ENCODE data around the gene TP63. TPM values are rescaled to one million over a fixed set of nuclear protein-coding genes. Genes with fewer than 3 reads are reported as not detected.

The TP63 gene
- total RNA-seq, 3 donors from 2014 or later (not counting 1 experiment from before 2014, with no cell fraction given), result 0.30 TPM; not detected in 2

DNA sequence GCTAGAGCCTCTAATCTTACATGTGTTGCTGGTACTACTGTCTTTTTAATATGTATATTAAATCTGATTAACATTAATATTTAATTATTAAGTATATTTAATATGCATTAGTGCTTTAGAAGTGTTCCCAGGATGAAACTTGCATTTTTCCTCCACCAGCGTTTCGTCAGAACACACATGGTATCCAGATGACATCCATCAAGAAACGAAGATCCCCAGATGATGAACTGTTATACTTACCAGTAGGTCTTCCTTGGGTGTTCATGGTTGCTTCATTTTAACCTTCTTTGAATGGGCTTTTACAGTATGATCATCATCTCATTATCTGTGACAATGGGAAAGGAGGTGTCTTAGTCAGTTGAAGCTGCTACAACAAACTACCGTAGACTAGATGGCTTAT is 238.0 kb downstream of the TP63 start:
- TF ChIP-seq, protein P1, sequence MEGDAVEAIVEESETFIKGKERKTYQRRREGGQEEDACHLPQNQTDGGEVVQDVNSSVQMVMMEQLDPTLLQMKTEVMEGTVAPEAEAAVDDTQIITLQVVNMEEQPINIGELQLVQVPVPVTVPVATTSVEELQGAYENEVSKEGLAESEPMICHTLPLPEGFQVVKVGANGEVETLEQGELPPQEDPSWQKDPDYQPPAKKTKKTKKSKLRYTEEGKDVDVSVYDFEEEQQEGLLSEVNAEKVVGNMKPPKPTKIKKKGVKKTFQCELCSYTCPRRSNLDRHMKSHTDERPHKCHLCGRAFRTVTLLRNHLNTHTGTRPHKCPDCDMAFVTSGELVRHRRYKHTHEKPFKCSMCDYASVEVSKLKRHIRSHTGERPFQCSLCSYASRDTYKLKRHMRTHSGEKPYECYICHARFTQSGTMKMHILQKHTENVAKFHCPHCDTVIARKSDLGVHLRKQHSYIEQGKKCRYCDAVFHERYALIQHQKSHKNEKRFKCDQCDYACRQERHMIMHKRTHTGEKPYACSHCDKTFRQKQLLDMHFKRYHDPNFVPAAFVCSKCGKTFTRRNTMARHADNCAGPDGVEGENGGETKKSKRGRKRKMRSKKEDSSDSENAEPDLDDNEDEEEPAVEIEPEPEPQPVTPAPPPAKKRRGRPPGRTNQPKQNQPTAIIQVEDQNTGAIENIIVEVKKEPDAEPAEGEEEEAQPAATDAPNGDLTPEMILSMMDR (IDR thresholded peaks at IDR 0.05), result no peak
- DNase-seq (no peak), ATAC-seq (no peak)
- no peak overlapping the region for H3K4me3 ChIP-seq (ENCODE audit: low read length)
- no peaks in the 10 kb centered on the region for H3K4me1 ChIP-seq (ENCODE audit: control insufficient read depth, insufficient read depth, low read length)
- Mint-ChIP-seq H3K4me3 (no peak overlapping the region), H3K27me3 (ENCODE audit: low read depth in 2 of 2) (no peaks in the 10 kb centered on the region), H3K36me3 (no peaks in the 10 kb centered on the region), H3K4me1 (no peaks in the 10 kb centered on the region), H3K27ac (no peak overlapping the region), H3K9me3 (peaks cover 0 to 3% of the 10 kb centered on the region in 2 donors)
- no peaks in the 10 kb centered on the region for H3K9me3 ChIP-seq (ENCODE audit: control insufficient read depth, insufficient read depth, low read length)
- H3K27me3 ChIP-seq (ENCODE audit: control insufficient read depth, insufficient read depth, low read length), result no peaks in the 10 kb centered on the region
- no peaks in the 10 kb centered on the region for H3K36me3 ChIP-seq (ENCODE audit: control insufficient read depth, insufficient read depth, low read length)
- 93% methylated on average over 4 of the region's 4 CpGs for WGBS (ENCODE audit: insufficient coverage)
- intact Hi-C loops (cut with micrococcal nuclease), result no loop called here
- H3K27ac ChIP-seq (ENCODE audit: low read length), result no peak overlapping the region

DNA sequence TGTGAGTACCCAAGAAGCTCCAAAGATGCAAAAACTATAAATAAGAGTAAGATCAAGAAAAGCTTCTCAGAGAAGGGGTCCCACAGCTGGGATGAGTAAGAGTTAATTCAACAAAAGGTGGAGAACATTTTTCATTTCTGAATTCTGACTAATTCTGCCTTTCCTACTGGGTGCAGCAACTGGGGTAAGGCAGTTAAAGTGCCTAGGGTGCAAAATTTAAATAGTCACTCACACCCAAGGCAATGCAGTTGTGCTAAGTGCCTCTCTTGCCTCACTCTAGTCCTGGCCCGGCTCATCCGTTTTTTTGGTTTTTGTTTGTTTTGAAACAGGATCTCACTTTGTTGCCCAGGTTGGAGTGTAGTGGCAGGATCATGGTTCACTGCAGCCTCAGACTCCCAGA is 240.2 kb downstream of the TP63 start:
- H3K27me3 ChIP-seq (ENCODE audit: control insufficient read depth, insufficient read depth, low read length), result no peaks in the 10 kb centered on the region
- no peak overlapping the region for H3K4me3 ChIP-seq (ENCODE audit: low read length)
- no peaks in the 10 kb centered on the region for H3K4me1 Mint-ChIP-seq
- WGBS (ENCODE audit: insufficient coverage), result 95% methylated on average over 2 of the region's 2 CpGs
- H3K36me3 Mint-ChIP-seq, result no peaks in the 10 kb centered on the region
- intact Hi-C loops (cut with micrococcal nuclease), result no loop called here
- ATAC-seq (no peak), DNase-seq (no peak)
- H3K4me1 ChIP-seq (ENCODE audit: control insufficient read depth, insufficient read depth, low read length), result no peaks in the 10 kb centered on the region
- H3K36me3 ChIP-seq (ENCODE audit: control insufficient read depth, insufficient read depth, low read length), result no peaks in the 10 kb centered on the region
- TF ChIP-seq, protein P1 (IDR thresholded peaks at IDR 0.05), result no peak
- no peak overlapping the region for H3K27ac ChIP-seq (ENCODE audit: low read length)
- H3K4me3 Mint-ChIP-seq, result no peak overlapping the region
- no peaks in the 10 kb centered on the region for H3K27me3 Mint-ChIP-seq (ENCODE audit: low read depth in 2 of 2)
- H3K9me3 ChIP-seq (ENCODE audit: control insufficient read depth, insufficient read depth, low read length), result no peaks in the 10 kb centered on the region
- H3K27ac Mint-ChIP-seq, result no peak overlapping the region
- H3K9me3 Mint-ChIP-seq, result no peaks in the 10 kb centered on the region

DNA sequence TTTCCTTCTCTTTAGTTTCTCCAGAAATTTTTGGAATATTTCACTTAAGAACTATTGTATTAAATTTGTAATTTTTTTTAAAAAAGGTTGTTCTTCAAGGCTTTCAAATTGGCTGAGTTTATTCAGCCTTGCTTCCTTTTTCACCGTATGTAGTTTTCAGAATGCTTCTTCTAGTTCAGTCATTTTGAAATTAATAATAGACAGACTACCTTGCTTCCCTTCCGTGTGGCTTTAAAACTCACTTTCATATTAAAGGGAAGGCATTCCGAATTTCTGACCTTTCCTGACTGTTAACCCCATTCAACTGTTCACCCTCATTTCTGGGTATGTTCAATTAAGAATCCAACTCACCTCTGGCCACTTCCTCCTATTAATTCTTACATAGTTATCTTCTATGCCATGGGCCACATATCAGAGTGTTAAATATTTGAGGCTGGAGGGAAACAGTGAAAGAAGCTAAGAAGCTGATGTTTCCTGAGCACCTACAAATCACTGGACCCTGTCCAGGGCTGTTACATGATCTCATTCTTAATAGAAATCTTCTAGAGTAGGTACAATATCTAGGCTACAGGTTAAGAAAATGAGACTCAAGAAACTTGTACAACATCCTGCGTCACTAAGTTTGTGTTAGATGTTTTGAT is 252.0 kb downstream of the TP63 start:
- Histone ChIP-seq H3K27ac (ENCODE audit: low read length) (no peak overlapping the region), H3K9me3 (ENCODE audit: control insufficient read depth, insufficient read depth, low read length) (no peaks in the 10 kb centered on the region), H3K4me1 (ENCODE audit: control insufficient read depth, insufficient read depth, low read length) (no peaks in the 10 kb centered on the region), H3K27me3 (ENCODE audit: control insufficient read depth, insufficient read depth, low read length) (no peaks in the 10 kb centered on the region), H3K4me3 (ENCODE audit: low read length) (no peak overlapping the region), H3K36me3 (ENCODE audit: control insufficient read depth, insufficient read depth, low read length) (no peaks in the 10 kb centered on the region)
- Mint-ChIP-seq H3K9me3 (peaks cover 3 to 5% of the 10 kb centered on the region in 2 donors), H3K36me3 (no peaks in the 10 kb centered on the region), H3K27ac (no peak overlapping the region), H3K4me3 (no peak overlapping the region), H3K4me1 (no peaks in the 10 kb centered on the region), H3K27me3 (ENCODE audit: low read depth in 2 of 2) (no peaks in the 10 kb centered on the region)
- intact Hi-C loops (cut with micrococcal nuclease), result no loop called here
- ATAC-seq, result no peak
- TF ChIP-seq, protein P1 (IDR thresholded peaks at IDR 0.05), result no peak
- no peak for DNase-seq
- WGBS (ENCODE audit: insufficient coverage), result 78% methylated on average over 2 of the region's 4 CpGs

DNA sequence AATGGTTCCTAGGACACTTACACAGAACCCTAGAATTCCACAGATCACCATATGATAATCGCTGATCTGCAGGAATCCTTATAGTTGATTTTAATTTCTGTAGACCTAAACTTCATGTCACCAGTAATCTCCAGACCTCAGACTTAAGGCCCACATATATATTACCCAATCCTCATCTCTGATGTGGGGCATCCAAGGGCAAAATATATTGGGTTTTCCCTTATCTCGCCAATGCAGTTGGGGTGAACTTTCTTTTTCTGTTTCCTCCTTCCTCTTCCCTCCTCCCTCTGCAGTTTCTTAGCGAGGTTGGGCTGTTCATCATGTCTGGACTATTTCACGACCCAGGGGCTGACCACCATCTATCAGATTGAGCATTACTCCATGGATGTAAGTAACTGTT is 259.3 kb downstream of the TP63 start:
- TF ChIP-seq, protein P1 (IDR thresholded peaks at IDR 0.05), result no peak
- no peak overlapping the region for H3K4me3 Mint-ChIP-seq
- Histone ChIP-seq H3K9me3 (ENCODE audit: control insufficient read depth, insufficient read depth, low read length) (no peaks in the 10 kb centered on the region), H3K27ac (ENCODE audit: low read length) (no peak overlapping the region), H3K4me3 (ENCODE audit: low read length) (no peak overlapping the region), H3K36me3 (ENCODE audit: control insufficient read depth, insufficient read depth, low read length) (no peaks in the 10 kb centered on the region), H3K27me3 (ENCODE audit: control insufficient read depth, insufficient read depth, low read length) (no peaks in the 10 kb centered on the region), H3K4me1 (ENCODE audit: control insufficient read depth, insufficient read depth, low read length) (no peaks in the 10 kb centered on the region)
- no peak for DNase-seq
- H3K36me3 Mint-ChIP-seq, result no peaks in the 10 kb centered on the region
- no peak overlapping the region for H3K27ac Mint-ChIP-seq
- WGBS (ENCODE audit: insufficient coverage), result 15% methylated on average over 4 of the region's 4 CpGs
- ATAC-seq, result no peak
- peaks cover 7 to 12% of the 10 kb centered on the region in 2 donors for H3K9me3 Mint-ChIP-seq
- no peaks in the 10 kb centered on the region for H3K4me1 Mint-ChIP-seq
- intact Hi-C loops (cut with micrococcal nuclease), result no loop called here
- no peaks in the 10 kb centered on the region for H3K27me3 Mint-ChIP-seq (ENCODE audit: low read depth in 2 of 2)

Measured in natural killer cell (primary cell).